ENCODE measurements around the gene HENMT1.
"Not testable (repeated sequence)": the region's sequence is repeated elsewhere in the genome, so short reads cannot be mapped to it uniquely, and the experiment has no call there.

HENMT1 gene

GRCh38 chr1:108670131-108670773, 9.4 kb upstream of the HENMT1 start:
- no peak for DNase-seq (ENCODE audit: low read depth)
- H3K4me3 ChIP-seq (ENCODE audit: control insufficient read depth, low read depth, low read length), result no peak overlapping the region
- TF ChIP-seq, protein P1, sequence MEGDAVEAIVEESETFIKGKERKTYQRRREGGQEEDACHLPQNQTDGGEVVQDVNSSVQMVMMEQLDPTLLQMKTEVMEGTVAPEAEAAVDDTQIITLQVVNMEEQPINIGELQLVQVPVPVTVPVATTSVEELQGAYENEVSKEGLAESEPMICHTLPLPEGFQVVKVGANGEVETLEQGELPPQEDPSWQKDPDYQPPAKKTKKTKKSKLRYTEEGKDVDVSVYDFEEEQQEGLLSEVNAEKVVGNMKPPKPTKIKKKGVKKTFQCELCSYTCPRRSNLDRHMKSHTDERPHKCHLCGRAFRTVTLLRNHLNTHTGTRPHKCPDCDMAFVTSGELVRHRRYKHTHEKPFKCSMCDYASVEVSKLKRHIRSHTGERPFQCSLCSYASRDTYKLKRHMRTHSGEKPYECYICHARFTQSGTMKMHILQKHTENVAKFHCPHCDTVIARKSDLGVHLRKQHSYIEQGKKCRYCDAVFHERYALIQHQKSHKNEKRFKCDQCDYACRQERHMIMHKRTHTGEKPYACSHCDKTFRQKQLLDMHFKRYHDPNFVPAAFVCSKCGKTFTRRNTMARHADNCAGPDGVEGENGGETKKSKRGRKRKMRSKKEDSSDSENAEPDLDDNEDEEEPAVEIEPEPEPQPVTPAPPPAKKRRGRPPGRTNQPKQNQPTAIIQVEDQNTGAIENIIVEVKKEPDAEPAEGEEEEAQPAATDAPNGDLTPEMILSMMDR (IDR thresholded peaks at IDR 0.05; ENCODE audit: control insufficient read depth, insufficient read depth, low read depth, low read length, missing control alignments), result no peak

DNA sequence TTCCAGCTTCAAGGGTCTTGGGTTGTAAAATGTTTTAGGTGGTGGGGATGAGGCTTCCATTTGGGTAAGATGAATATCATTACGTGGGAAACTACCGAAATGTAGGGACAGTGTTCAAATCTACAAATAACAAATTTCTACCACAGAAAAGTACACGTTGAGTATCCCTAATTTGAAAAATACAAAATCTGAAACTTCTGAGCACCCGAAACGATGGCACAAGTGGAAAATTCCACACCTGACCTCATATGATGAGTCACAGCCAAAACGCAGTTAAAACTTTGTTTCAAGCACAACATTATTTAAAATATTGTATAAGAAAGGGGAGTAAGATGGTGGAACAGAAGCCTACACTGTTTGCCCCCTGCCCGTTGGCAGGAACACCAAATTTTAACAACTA, 8.8 kb upstream of the HENMT1 start:
- DNase-seq (ENCODE audit: low read depth), result no peak
- no peak overlapping the region for H3K4me3 ChIP-seq (ENCODE audit: control insufficient read depth, low read depth, low read length)
- TF ChIP-seq, protein P1 (IDR thresholded peaks at IDR 0.05; ENCODE audit: control insufficient read depth, insufficient read depth, low read depth, low read length, missing control alignments), result no peak

DNA sequence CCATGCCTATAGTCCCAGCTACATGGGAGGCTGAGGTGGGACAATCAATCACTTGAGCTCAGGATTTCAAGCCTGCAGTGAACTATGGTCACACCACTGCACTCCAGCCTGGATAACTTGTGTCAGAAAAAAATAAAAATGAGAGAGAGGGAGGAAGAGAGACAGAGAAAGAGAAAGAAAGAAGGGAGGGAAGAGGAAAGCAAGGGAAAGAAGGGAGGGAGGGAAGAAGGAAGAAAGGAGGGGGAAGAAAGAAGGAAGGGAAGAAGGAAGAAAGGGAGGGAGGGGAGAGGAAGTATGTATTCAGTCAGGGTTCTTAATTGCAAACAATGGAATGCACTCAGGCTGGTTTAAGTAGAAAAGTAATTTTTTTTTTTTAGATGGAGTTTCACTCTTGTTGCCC, 7.9 kb upstream of the HENMT1 start:
- TF ChIP-seq, protein P1 (IDR thresholded peaks at IDR 0.05; ENCODE audit: control insufficient read depth, insufficient read depth, low read depth, low read length, missing control alignments), result no peak
- DNase-seq (ENCODE audit: low read depth), result no peak
- H3K4me3 ChIP-seq (ENCODE audit: control insufficient read depth, low read depth, low read length), result no peak overlapping the region

DNA sequence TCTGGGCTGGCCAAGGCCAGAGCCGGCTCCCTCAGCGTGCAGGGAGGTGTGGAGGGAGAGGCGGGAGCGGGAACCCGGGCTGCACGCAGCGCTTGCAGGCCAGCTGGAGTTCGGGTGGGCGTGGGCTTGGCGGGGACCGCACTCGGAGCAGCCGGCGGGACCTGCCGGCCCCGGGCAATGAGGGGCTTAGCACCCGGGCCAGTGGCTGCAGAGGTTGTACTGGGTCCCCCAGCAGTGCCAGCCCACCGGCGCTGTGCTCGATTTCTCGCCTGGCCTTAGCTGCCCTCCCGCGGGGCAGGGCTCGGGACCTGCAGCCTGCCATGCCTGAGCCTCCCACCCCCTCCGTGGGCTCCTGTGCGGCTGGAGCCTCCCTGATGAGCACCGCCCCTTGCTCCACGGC, 6.5 kb upstream of the HENMT1 start:
- DNase-seq (ENCODE audit: low read depth); H3K4me3 ChIP-seq (ENCODE audit: control insufficient read depth, low read depth, low read length): not testable (repeated sequence)

- no peak overlapping the region for H3K4me3 ChIP-seq (ENCODE audit: control insufficient read depth, low read depth, low read length)
- DNase-seq (ENCODE audit: low read depth), result no peak
- TF ChIP-seq, protein P1 (IDR thresholded peaks at IDR 0.05; ENCODE audit: control insufficient read depth, insufficient read depth, low read depth, low read length, missing control alignments), result no peak
These were observed 4.9 kb upstream of the HENMT1 start for GRCh38 chr1:108665771-108666170.

DNA sequence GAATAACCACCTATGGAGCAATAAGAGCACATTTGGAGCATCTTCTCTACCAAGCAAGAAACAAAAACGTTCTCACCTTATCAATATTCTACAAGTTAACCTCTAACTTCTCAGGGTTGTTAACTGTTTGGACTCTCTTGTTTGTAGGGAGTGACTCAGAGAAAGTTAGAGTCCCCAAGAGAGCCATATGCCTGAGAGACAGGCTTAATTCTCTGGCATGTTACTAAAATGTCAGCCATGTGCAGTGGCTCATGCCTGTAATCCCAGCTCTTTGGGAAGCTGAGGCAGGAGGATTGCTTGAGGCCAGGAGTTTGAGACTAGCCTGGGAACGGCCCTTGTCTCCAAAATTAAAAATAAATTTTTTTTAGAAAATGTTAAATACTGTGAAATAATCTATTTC, 4.2 kb upstream of the HENMT1 start:
- no peak overlapping the region for H3K4me3 ChIP-seq (ENCODE audit: control insufficient read depth, low read depth, low read length)
- DNase-seq (ENCODE audit: low read depth), result no peak
- TF ChIP-seq, protein P1 (IDR thresholded peaks at IDR 0.05; ENCODE audit: control insufficient read depth, insufficient read depth, low read depth, low read length, missing control alignments), result no peak

DNA sequence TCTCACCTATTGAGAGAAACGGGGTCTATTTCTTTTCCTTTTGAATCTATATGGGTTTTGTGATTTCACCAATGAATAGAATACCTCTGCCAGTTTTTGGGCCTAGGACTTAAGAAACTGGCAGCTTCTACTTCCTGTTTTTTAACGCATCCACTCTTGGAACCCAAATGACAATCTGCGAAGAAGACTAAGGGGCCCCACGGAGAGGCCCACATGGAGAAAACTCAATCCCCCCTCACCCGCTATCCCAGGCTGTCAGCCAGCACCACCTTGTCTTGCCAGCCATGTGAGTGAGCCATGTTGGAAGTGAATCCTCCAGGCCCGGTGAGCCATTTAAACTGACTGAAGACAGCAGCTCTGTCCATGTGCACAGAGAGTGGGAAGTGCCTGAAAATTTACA, 3.6 kb upstream of the HENMT1 start:
- no peak for DNase-seq (ENCODE audit: low read depth)
- no peak overlapping the region for H3K4me3 ChIP-seq (ENCODE audit: control insufficient read depth, low read depth, low read length)

More for the DNA sequence above, 3.6 kb upstream of the HENMT1 start:
- TF ChIP-seq, protein P1 (IDR thresholded peaks at IDR 0.05; ENCODE audit: control insufficient read depth, insufficient read depth, low read depth, low read length, missing control alignments), result no peak

Measured in AG09309 (cell line).